OCI-LY3 (cell line): ENCODE results near the gene PABPN1L.

Experiments used
- H2AFZ ChIP-seq: fragments of 200-600, 300-600 bp; shearing (Covaris generic); 2 replicates; pipeline ENCODE4 v1.6.0; 2014; ENCODE audit warnings: antibody characterized with exemption, low read depth, low read length
- H3K27ac ChIP-seq: fragments of 200-600, 300-600 bp; sonication (generic); 2 replicates; pipeline ENCODE4 v1.5.1; 2014; ENCODE audit warnings: mild to moderate bottlenecking, low read length, moderate library complexity, mixed read lengths
- H3K27me3 ChIP-seq: fragments of 200-600, 300-600 bp; sonication (generic); 2 replicates; pipeline ENCODE4 v1.6.1; 2014; ENCODE audit warnings: low read depth, low read length, mixed read lengths
- H3K36me3 ChIP-seq: fragments of 200-600, 300-600 bp; sonication (generic); replicated peaks from 2 replicates; pipeline ENCODE3; 2014; ENCODE audit warnings: low read depth, low read length, mixed read lengths
- H3K4me1 ChIP-seq: fragments of 300-600, 200-600 bp; sonication (generic); 2 replicates; pipeline ENCODE4 v1.6.1; 2014; ENCODE audit warnings: low read length, mixed read lengths
- H3K4me2 ChIP-seq: fragments of 200-600, 300-600 bp; sonication (generic); 2 replicates; pipeline ENCODE4 v1.6.1; 2014; ENCODE audit warnings: low read length, mixed read lengths
- H3K4me3 ChIP-seq: fragments of 300-600, 200-600 bp; sonication (generic); 2 replicates; pipeline ENCODE4 v1.5.1; 2014; ENCODE audit warnings: antibody characterized with exemption, mild to moderate bottlenecking, low read length, moderate library complexity
- H3K79me2 ChIP-seq: fragments of 300-600, 200-600 bp; shearing (Covaris generic); 2 replicates; pipeline ENCODE4 v1.6.1; 2014; ENCODE audit warnings: mild to moderate bottlenecking, low read length, mixed read lengths
- H3K9ac ChIP-seq: fragments of 300-600, 200-600 bp; shearing (Covaris generic); 2 replicates; pipeline ENCODE4 v1.6.0; 2014; ENCODE audit warnings: mild to moderate bottlenecking, low read length, moderate library complexity
- H3K9me3 ChIP-seq: fragments of 200-600, 300-600 bp; shearing (Covaris generic); 2 replicates; pipeline ENCODE4 v1.6.1; 2014; ENCODE audit warnings: low read length, mixed read lengths; ENCODE audit not compliant: insufficient read depth
- H4K20me1 ChIP-seq: fragments of 200-600, 300-600 bp; sonication (generic); 2 replicates; pipeline ENCODE4 v1.6.1; 2016; ENCODE audit warnings: low read length, mixed read lengths; ENCODE audit not compliant: insufficient read depth
- CTCF ChIP-seq: fragments of 200-600, 300-600 bp; sonication (generic); IDR thresholded peaks from 2 replicates; pipeline ENCODE4 v1.5.1; 2014; ENCODE audit warnings: antibody characterized with exemption, low read length, low read depth
- EZH2phosphoT487 ChIP-seq: fragments of 200-600 bp; shearing (Covaris generic); IDR thresholded peaks from 2 replicates; pipeline ENCODE4 v1.6.1; 2018; ENCODE audit warnings: antibody characterized with exemption, mixed run types, low read depth

The PABPN1L gene

GRCh38 chr16:88831838-88832237, 34.6 kb downstream of the PABPN1L start:
- H3K9ac ChIP-seq: no peak overlapping the region
- H3K4me3 ChIP-seq: no peak overlapping the region
- no peak overlapping the region for H3K4me2 ChIP-seq
- no peaks in the 10 kb centered on the region for H3K27me3 ChIP-seq
- H3K4me1 ChIP-seq: peaks cover 5% of the 10 kb centered on the region; the same call in 1 of the 2 replicates
- no peak overlapping the region for H2AFZ ChIP-seq
- no peak overlapping the region for H3K27ac ChIP-seq
- no peaks in the 10 kb centered on the region for H3K36me3 ChIP-seq
- H3K9me3 ChIP-seq: no peaks in the 10 kb centered on the region
- no peaks in the 10 kb centered on the region; the same call in 1 of the 2 replicates for H4K20me1 ChIP-seq
- no peaks in the 10 kb centered on the region for H3K79me2 ChIP-seq
- TF ChIP-seq CTCF: no peak
- no peak for TF ChIP-seq EZH2phosphoT487

- TF ChIP-seq CTCF (no peak), EZH2phosphoT487 (no peak)
- H3K4me1 ChIP-seq: peaks cover 5% of the 10 kb centered on the region; the same call in 1 of the 2 replicates
- H2AFZ ChIP-seq: no peak overlapping the region
- H3K4me2 ChIP-seq: no peak overlapping the region
- no peaks in the 10 kb centered on the region for H3K36me3 ChIP-seq
- no peak overlapping the region for H3K27ac ChIP-seq
- H4K20me1 ChIP-seq: no peaks in the 10 kb centered on the region; the same call in 1 of the 2 replicates
- no peak overlapping the region for H3K9ac ChIP-seq
- H3K79me2 ChIP-seq: no peaks in the 10 kb centered on the region
- no peak overlapping the region for H3K4me3 ChIP-seq
- no peaks in the 10 kb centered on the region for H3K27me3 ChIP-seq
- no peaks in the 10 kb centered on the region for H3K9me3 ChIP-seq
Measured at GRCh38 chr16:88830783-88831182, 35.7 kb downstream of the PABPN1L start.

DNA sequence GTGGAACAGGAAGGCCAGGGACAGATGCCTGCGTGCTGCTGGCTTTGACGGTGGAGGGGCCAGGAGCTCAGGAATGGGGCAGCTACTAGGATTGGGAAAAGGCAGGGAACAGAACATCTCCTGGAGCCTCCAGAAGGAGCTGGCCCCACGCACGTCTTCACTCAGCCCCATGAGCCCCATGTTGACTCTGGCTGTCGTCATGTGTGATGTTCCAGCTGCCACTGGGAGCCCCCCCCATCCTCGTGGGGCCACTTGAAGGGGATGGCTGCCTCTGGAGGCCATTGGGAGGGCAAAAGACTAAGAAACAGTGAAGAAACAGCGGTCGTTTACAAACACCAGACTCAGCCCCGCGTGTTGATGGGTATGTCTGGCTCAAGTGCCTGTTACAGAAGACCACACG, 36.2 kb downstream of the PABPN1L start:
- H3K4me2 ChIP-seq: no peak overlapping the region
- no peak overlapping the region for H2AFZ ChIP-seq
- no peak overlapping the region for H3K9ac ChIP-seq
- no peaks in the 10 kb centered on the region for H3K27me3 ChIP-seq
- no peaks in the 10 kb centered on the region; the same call in 1 of the 2 replicates for H4K20me1 ChIP-seq
- H3K79me2 ChIP-seq: no peaks in the 10 kb centered on the region
- no peak overlapping the region for H3K4me3 ChIP-seq
- no peaks in the 10 kb centered on the region for H3K36me3 ChIP-seq
- no peaks in the 10 kb centered on the region for H3K9me3 ChIP-seq
- H3K4me1 ChIP-seq: peaks cover 5% of the 10 kb centered on the region; the same call in 1 of the 2 replicates
- no peak for TF ChIP-seq EZH2phosphoT487
- TF ChIP-seq CTCF: no peak
- no peak overlapping the region for H3K27ac ChIP-seq

DNA sequence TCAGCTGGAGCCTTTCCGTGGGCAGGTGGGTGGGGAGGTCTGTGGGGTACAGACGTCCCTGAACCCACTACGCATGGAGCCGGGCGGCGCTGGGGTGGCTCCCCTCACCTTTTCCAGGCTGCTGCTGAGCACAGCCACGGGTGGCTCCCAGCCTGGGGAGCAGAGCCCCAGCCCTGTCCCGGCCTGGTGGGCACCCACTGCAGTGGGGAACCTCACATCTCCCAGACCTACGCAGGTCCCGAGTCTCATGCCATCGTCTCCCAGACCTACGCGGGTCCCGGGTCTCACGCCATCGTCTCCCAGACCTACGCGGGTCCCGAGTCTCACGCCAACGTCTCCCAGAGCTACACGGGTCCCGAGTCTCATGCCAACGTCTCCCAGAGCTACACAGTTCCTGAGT, 37.7 kb downstream of the PABPN1L start:
- H3K9me3 ChIP-seq: no peaks in the 10 kb centered on the region
- no peak for TF ChIP-seq CTCF
- TF ChIP-seq EZH2phosphoT487: no peak
- peaks cover 5% of the 10 kb centered on the region; the same call in 1 of the 2 replicates for H3K4me1 ChIP-seq
- no peak overlapping the region for H3K27ac ChIP-seq
- H3K79me2 ChIP-seq: no peaks in the 10 kb centered on the region
- no peak overlapping the region for H3K4me2 ChIP-seq
- no peak overlapping the region for H2AFZ ChIP-seq
- no peak overlapping the region for H3K4me3 ChIP-seq
- no peaks in the 10 kb centered on the region for H3K27me3 ChIP-seq
- H3K9ac ChIP-seq: no peak overlapping the region
- no peaks in the 10 kb centered on the region; the same call in 1 of the 2 replicates for H4K20me1 ChIP-seq
- no peaks in the 10 kb centered on the region for H3K36me3 ChIP-seq
